ENCODE measurements around the gene SEC62.

SEC62 gene

DNA sequence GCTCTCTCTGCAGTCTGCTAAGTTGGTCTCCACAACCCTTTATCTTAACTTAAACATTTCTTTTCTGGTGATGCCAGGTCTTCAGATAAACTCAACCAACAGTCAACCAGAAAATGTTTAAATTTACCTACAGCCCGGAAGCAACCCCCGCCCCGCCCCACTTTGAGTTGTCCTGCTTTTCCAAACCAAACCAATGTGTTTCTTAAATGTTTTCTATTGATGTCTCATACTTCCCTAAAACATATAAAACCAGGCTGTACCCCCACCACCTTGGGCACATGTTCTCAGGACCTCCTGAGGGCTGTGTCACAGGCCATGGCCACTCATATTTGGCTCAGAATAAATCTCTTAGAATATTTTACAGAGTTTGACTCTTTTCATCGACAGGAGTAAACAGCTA is 58.0 kb downstream of the SEC62 start:
- Histone ChIP-seq H3K36me3 (ENCODE audit: insufficient read depth, low read depth, low read length) (no peaks in the 10 kb centered on the region), H3K4me1 (ENCODE audit: insufficient read depth, low read length) (no peaks in the 10 kb centered on the region), H3K9ac (ENCODE audit: low read depth, low read length) (no peak overlapping the region), H3K27ac (ENCODE audit: low read length) (no peak overlapping the region), H3K27me3 (ENCODE audit: insufficient read depth, low read length) (no peaks in the 10 kb centered on the region), H3K4me3 (ENCODE audit: low read length) (no peak overlapping the region), H3K9me3 (ENCODE audit: insufficient read depth, low read depth, low read length) (no peaks in the 10 kb centered on the region)

GRCh38 chr3:170027233-170028102 is 60.9 kb downstream of the SEC62 start:
- Histone ChIP-seq H3K4me3 (ENCODE audit: low read length) (no peak overlapping the region), H3K36me3 (ENCODE audit: insufficient read depth, low read depth, low read length) (no peaks in the 10 kb centered on the region), H3K4me1 (ENCODE audit: insufficient read depth, low read length) (no peaks in the 10 kb centered on the region), H3K9me3 (ENCODE audit: insufficient read depth, low read depth, low read length) (no peaks in the 10 kb centered on the region), H3K27ac (ENCODE audit: low read length) (no peak overlapping the region), H3K27me3 (ENCODE audit: insufficient read depth, low read length) (no peaks in the 10 kb centered on the region), H3K9ac (ENCODE audit: low read depth, low read length) (no peak overlapping the region)

- no peaks in the 10 kb centered on the region for H3K9me3 ChIP-seq (ENCODE audit: insufficient read depth, low read depth, low read length)
- no peaks in the 10 kb centered on the region for H3K36me3 ChIP-seq (ENCODE audit: insufficient read depth, low read depth, low read length)
- peaks cover 6% of the 10 kb centered on the region; the same call in 1 of the 2 replicates for H3K4me1 ChIP-seq (ENCODE audit: insufficient read depth, low read length)
- H3K27me3 ChIP-seq (ENCODE audit: insufficient read depth, low read length), result peaks cover 4% of the 10 kb centered on the region
- no peak overlapping the region for H3K4me3 ChIP-seq (ENCODE audit: low read length)
- no peak overlapping the region for H3K9ac ChIP-seq (ENCODE audit: low read depth, low read length)
- H3K27ac ChIP-seq (ENCODE audit: low read length), result no peak overlapping the region
Observed at GRCh38 chr3:170033489-170033888, 66.9 kb downstream of the SEC62 start.

DNA sequence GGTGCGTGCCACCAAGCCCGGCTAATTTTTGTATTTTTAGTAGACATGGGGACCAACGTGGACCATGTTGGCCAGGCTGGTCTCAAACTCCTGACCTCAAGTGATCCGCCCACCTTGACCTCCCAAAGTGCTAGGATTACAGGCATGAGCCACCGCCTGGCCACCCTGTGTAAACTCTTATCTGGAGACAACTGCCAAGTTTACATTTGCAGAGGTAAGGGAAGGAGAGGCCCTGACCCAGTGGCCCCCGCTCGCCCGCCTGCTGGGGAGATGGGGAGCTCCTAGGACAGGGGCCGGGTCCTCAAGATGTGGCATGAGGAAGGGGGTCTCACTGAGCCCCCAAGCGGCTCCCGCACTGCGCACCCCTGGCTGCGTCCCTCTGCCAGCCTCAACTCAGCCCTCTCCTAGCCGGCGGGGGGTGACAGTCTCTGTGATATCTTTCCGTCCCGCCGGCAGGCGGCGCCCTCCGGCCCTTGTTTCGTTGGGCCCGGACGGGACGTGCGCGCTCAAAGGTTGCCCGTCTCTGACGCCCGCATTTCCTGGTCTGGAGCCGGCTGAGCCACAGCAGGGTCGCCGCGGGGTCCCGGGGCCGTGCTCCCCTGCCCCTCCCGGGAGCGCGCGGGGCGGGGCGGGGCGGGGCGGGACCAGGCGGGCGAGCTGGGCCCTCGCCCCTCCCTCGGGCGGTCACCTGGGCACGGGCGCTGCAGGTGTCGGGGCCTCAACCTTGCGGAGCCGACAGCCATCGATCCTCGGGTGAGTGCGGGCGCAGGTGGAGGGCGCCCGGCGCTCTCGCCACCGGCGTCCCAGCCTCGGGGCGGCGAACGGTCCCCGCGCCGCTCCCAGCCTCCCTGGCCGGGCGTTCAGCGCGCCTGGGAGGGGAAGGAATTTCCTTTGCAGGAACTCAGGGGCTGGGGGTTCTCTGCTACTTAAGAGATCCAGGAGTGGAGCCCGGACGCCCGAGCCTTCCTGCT is 71.1 kb downstream of the SEC62 start, which contains the start of gene GPR160:
Gene GPR160 (plus strand): TSS at position 533 of the 971 bp plus-strand sequence. CDS start 45,978 bp downstream, outside the sequence.
- no peak within 1 kb of the TSS for H3K27ac ChIP-seq (ENCODE audit: low read length)
- peaks cover 13% of the 10 kb centered on the region for H3K4me1 ChIP-seq (ENCODE audit: insufficient read depth, low read length)
- peak within 1 kb of the TSS; percentile 85 for H3K4me3 ChIP-seq (ENCODE audit: low read length)
- no peaks in the 10 kb centered on the region for H3K9me3 ChIP-seq (ENCODE audit: insufficient read depth, low read depth, low read length)
- peaks cover 30% of the 10 kb centered on the region for H3K27me3 ChIP-seq (ENCODE audit: insufficient read depth, low read length)
- H3K36me3 ChIP-seq (ENCODE audit: insufficient read depth, low read depth, low read length), result no peaks in the 10 kb centered on the region
- peak within 1 kb of the TSS; percentile 58; the same call in 1 of the 2 replicates for H3K9ac ChIP-seq (ENCODE audit: low read depth, low read length)

DNA sequence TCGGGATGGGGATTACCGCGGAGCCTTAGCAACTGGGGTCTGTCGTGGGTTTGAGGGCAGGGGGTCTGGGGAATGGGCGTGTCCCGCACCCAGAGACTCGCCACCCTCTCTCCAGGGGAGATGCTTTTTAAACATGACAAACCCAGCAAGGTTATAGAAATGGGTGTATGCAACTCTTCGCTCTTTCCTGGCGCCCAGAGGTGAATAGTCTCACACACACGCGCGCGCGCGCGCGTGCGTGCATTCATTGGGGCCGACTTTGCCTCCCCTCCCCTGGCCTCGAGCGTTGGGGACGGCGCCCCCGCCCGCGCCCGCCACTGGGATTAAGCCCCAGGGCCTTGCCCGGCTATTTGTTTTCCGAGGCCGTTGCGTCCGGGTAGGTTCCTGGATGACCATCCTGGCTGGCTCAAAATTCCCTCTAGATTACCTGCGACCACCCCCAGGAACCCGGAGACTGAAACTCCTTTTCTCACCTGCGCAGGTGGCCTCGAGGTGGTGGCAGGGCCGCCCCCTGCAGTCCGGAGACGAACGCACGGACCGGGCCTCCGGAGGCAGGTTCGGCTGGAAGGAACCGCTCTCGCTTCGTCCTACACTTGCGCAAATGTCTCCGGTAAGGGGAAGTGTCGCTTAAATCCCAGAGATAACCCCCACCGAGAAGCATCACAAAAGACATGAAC is 72.0 kb downstream of the SEC62 start:
- Histone ChIP-seq H3K27ac (ENCODE audit: low read length) (no peak overlapping the region), H3K36me3 (ENCODE audit: insufficient read depth, low read depth, low read length) (no peaks in the 10 kb centered on the region), H3K27me3 (ENCODE audit: insufficient read depth, low read length) (peaks cover 30% of the 10 kb centered on the region), H3K9me3 (ENCODE audit: insufficient read depth, low read depth, low read length) (no peaks in the 10 kb centered on the region), H3K9ac (ENCODE audit: low read depth, low read length) (peak overlapping the region; percentile 58; the same call in 1 of the 2 replicates), H3K4me1 (ENCODE audit: insufficient read depth, low read length) (peaks cover 7% of the 10 kb centered on the region; the same call in 1 of the 2 replicates), H3K4me3 (ENCODE audit: low read length) (peak overlapping the region; percentile 85)

- no peak overlapping the region for H3K27ac ChIP-seq (ENCODE audit: low read length)
- H3K9ac ChIP-seq (ENCODE audit: low read depth, low read length), result peak overlapping the region; percentile 57; the same call in 1 of the 2 replicates
- peaks cover 30% of the 10 kb centered on the region for H3K27me3 ChIP-seq (ENCODE audit: insufficient read depth, low read length)
- H3K4me3 ChIP-seq (ENCODE audit: low read length), result peak overlapping the region; percentile 49; the same call in 1 of the 2 replicates
- H3K9me3 ChIP-seq (ENCODE audit: insufficient read depth, low read depth, low read length), result no peaks in the 10 kb centered on the region
- no peaks in the 10 kb centered on the region for H3K36me3 ChIP-seq (ENCODE audit: insufficient read depth, low read depth, low read length)
- peaks cover 7% of the 10 kb centered on the region; the same call in 1 of the 2 replicates for H3K4me1 ChIP-seq (ENCODE audit: insufficient read depth, low read length)
Observed at GRCh38 chr3:170040418-170040817, 73.8 kb downstream of the SEC62 start.

DNA sequence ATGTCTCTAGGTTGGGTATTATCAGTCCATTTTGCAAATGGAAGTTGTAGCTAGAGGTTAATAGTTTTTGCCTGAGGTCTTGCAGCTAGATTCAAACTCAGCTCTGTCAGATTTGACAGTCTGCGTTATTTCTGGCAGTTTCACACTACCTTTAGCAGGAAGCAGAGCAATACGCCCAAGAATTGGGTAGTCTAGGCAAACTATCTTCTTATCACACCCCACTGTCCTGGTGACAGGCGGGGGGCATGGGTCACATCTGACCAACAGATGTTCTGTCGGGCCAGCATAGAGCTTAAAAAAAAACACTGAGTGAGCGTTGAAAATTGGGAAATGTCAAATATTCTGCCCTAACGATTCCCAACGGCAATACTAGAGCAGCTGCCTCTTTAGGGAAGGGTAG is 76.9 kb downstream of the SEC62 start:
- Histone ChIP-seq H3K27ac (ENCODE audit: low read length) (no peak overlapping the region), H3K4me3 (ENCODE audit: low read length) (no peak overlapping the region), H3K27me3 (ENCODE audit: insufficient read depth, low read length) (peaks cover 25% of the 10 kb centered on the region), H3K9me3 (ENCODE audit: insufficient read depth, low read depth, low read length) (no peaks in the 10 kb centered on the region), H3K4me1 (ENCODE audit: insufficient read depth, low read length) (peaks cover 7% of the 10 kb centered on the region; the same call in 1 of the 2 replicates), H3K9ac (ENCODE audit: low read depth, low read length) (no peak overlapping the region), H3K36me3 (ENCODE audit: insufficient read depth, low read depth, low read length) (no peaks in the 10 kb centered on the region)

DNA sequence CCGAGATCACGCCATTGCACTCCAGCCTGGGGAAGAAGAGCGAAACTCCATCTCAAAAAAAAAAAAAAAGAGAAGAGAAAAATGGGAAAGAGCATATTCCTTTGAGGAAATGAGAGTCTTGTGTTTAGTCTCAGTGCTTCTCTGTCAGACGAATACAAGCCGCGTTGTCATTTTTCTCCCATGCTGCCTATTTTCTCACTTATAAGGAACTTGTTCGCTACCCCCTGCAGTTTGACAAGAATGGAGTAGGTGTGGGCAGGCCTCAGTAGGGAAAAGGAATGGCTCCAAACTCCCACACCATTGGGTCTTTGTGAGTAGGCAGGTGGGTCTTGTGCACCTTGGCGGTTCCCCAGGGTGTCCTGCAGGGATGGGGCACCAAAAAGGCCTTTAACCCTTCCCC is 77.7 kb downstream of the SEC62 start:
- Histone ChIP-seq H3K36me3 (ENCODE audit: insufficient read depth, low read depth, low read length) (no peaks in the 10 kb centered on the region), H3K9ac (ENCODE audit: low read depth, low read length) (no peak overlapping the region), H3K9me3 (ENCODE audit: insufficient read depth, low read depth, low read length) (no peaks in the 10 kb centered on the region), H3K27me3 (ENCODE audit: insufficient read depth, low read length) (peaks cover 18% of the 10 kb centered on the region), H3K4me1 (ENCODE audit: insufficient read depth, low read length) (peaks cover 7% of the 10 kb centered on the region; the same call in 1 of the 2 replicates), H3K27ac (ENCODE audit: low read length) (no peak overlapping the region), H3K4me3 (ENCODE audit: low read length) (no peak overlapping the region)

- peaks cover 7% of the 10 kb centered on the region; the same call in 1 of the 2 replicates for H3K4me1 ChIP-seq (ENCODE audit: insufficient read depth, low read length)
- no peaks in the 10 kb centered on the region for H3K36me3 ChIP-seq (ENCODE audit: insufficient read depth, low read depth, low read length)
- H3K27ac ChIP-seq (ENCODE audit: low read length), result no peak overlapping the region
- peaks cover 12% of the 10 kb centered on the region for H3K27me3 ChIP-seq (ENCODE audit: insufficient read depth, low read length)
- no peaks in the 10 kb centered on the region for H3K9me3 ChIP-seq (ENCODE audit: insufficient read depth, low read depth, low read length)
- H3K4me3 ChIP-seq (ENCODE audit: low read length), result no peak overlapping the region
- H3K9ac ChIP-seq (ENCODE audit: low read depth, low read length), result no peak overlapping the region
Observed at GRCh38 chr3:170044795-170045244, 78.2 kb downstream of the SEC62 start.

GRCh38 chr3:170046269-170047132 is 79.9 kb downstream of the SEC62 start:
- Histone ChIP-seq H3K27me3 (ENCODE audit: insufficient read depth, low read length) (no peaks in the 10 kb centered on the region), H3K4me3 (ENCODE audit: low read length) (no peak overlapping the region), H3K36me3 (ENCODE audit: insufficient read depth, low read depth, low read length) (no peaks in the 10 kb centered on the region), H3K27ac (ENCODE audit: low read length) (no peak overlapping the region), H3K9me3 (ENCODE audit: insufficient read depth, low read depth, low read length) (no peaks in the 10 kb centered on the region), H3K9ac (ENCODE audit: low read depth, low read length) (no peak overlapping the region), H3K4me1 (ENCODE audit: insufficient read depth, low read length) (no peaks in the 10 kb centered on the region; the same call in 1 of the 2 replicates)
